Uterus (tissue), 4 donors: ENCODE measurements around the gene PLLP. TPM values are rescaled to one million over a fixed set of nuclear protein-coding genes. Genes with fewer than 3 reads are reported as not detected.

ENCODE experiments used
- DNase-seq, 2 donors: peaks; one replicate each; pipeline ENCODE4 v3.0.0-alpha.2; 2019 to 2020
- H3K27ac ChIP-seq, 2 donors: fragments of 200-600 bp; sonication (generic); 1 replicate in 1 of 2; 2 replicates in 1 of 2; pipeline ENCODE4 v1.5.1; 2016 to 2018
- H3K27me3 ChIP-seq, 2 donors: fragments of 200-600 bp; sonication (generic); one replicate each; pipeline ENCODE4 v1.5.1; 2018 to 2019; ENCODE audit warnings: control low read depth in 1 of 2
- H3K36me3 ChIP-seq, 2 donors: fragments of 200-600 bp; sonication (generic); one replicate each; pipeline ENCODE4 v1.5.1; 2019; ENCODE audit warnings: control low read depth in 1 of 2
- H3K4me1 ChIP-seq, 2 donors: fragments of 200-600 bp; sonication (generic); one replicate each; pipeline ENCODE4 v1.5.1; 2018 to 2019; ENCODE audit warnings: control low read depth in 1 of 2
- H3K4me3 ChIP-seq, 2 donors: fragments of 200-600 bp; sonication (generic); 1 replicate in 1 of 2; 2 replicates in 1 of 2; pipeline ENCODE4 v1.5.1; 2018 to 2019; ENCODE audit warnings: mild to moderate bottlenecking in 1 of 2
- H3K9me3 ChIP-seq, 2 donors: fragments of 200-600 bp; sonication (generic); one replicate each; pipeline ENCODE4 v1.5.1; 2019; ENCODE audit warnings: control low read depth in 1 of 2
- CTCF ChIP-seq, 4 experiments: fragments of 200-600 bp in 2 of 4; fragments of 450-650 bp in 2 of 4; sonication (generic) in 2 of 4; IDR thresholded peaks; one replicate each; pipeline ENCODE4 v1.5.1; 2016 to 2019; ENCODE audit warnings: antibody characterized with exemption in 4 of 4, mild to moderate bottlenecking in 2 of 4, moderate library complexity in 1 of 4
- POLR2A ChIP-seq, 2 donors: fragments of 450-650 bp; IDR thresholded peaks; one replicate each; pipeline ENCODE4 v1.6.1; 2016; ENCODE audit warnings: antibody characterized with exemption in 2 of 2, mild to moderate bottlenecking in 1 of 2, moderate library complexity in 1 of 2
- intact Hi-C: fragments of 100-400 bp; cut with DNase I; formaldehyde crosslinking; loops from one replicate; pipeline ENCODE4 v1.15.1; 2023; ENCODE audit warnings: low total_unique reads
- total RNA-seq, 4 donors: library from RNA; depleted of rRNA in 3 of 4; stranded (reverse); fragments of >200 nt in 3 of 4; gene quantifications; one replicate each; pipeline versions ENCODE4 v1.1.0 to v1.2.4, GENCODE V29; 2014 to 2023
- donor health status: DM: yes; HTN: yes; CAD: no.

PLLP gene
- total RNA-seq, 4 donors from 2014 or later, result 2.6 to 19.1 (median 6.2) TPM; not detected in 1

- H3K36me3 ChIP-seq, result no peaks in the 10 kb centered on the region
- no peaks in the 10 kb centered on the region for H3K27me3 ChIP-seq
- H3K27ac ChIP-seq, result peak overlapping the region; percentile 66 to 79
- TF ChIP-seq POLR2A (IDR thresholded peaks at IDR 0.05) (no peak), CTCF (IDR thresholded peaks at IDR 0.05) (no peak)
- no peak overlapping the region for H3K4me3 ChIP-seq
- peaks cover 5 to 9% of the 10 kb centered on the region in 2 donors for H3K4me1 ChIP-seq
- no peaks in the 10 kb centered on the region for H3K9me3 ChIP-seq
- peak in 1 of 2 donors; percentile 6 for DNase-seq
- intact Hi-C loops, result no loop called here
These were observed 18.8 kb upstream of the PLLP start for GRCh38 chr16:57303021-57303909.

GRCh38 chr16:57301126-57301817 lies 16.8 kb upstream of the PLLP start:
- peaks cover 5 to 9% of the 10 kb centered on the region in 2 donors for H3K4me1 ChIP-seq
- intact Hi-C loops, result loop anchor here (2.0 kb wide), 1 partner anchor 116 kb away; no protein-coding TSS in a partner anchor
- H3K4me3 ChIP-seq, result peak overlapping the region; percentile 30 to 41
- peak; percentile 39 to 53 for DNase-seq
- no peak for TF ChIP-seq CTCF (IDR thresholded peaks at IDR 0.05)
- H3K36me3 ChIP-seq, result no peaks in the 10 kb centered on the region
- no peaks in the 10 kb centered on the region for H3K9me3 ChIP-seq
- peak overlapping the region; percentile 29 to 39 for H3K27ac ChIP-seq
- H3K27me3 ChIP-seq, result no peaks in the 10 kb centered on the region

GRCh38 chr16:57300387-57301125 lies 16.1 kb upstream of the PLLP start:
- TF ChIP-seq CTCF (IDR thresholded peaks at IDR 0.05) (peak; percentile 94 to 100 (median 98)), POLR2A (IDR thresholded peaks at IDR 0.05) (peak; percentile 34 to 47)
- intact Hi-C loops, result loop anchor here (2.0 kb wide), 1 partner anchor 116 kb away; no protein-coding TSS in a partner anchor
- DNase-seq, result peak; percentile 99
- Histone ChIP-seq H3K4me1 (peaks cover 5 to 9% of the 10 kb centered on the region in 2 donors), H3K9me3 (no peaks in the 10 kb centered on the region), H3K4me3 (peak overlapping the region; percentile 41 to 47), H3K36me3 (no peaks in the 10 kb centered on the region), H3K27me3 (no peaks in the 10 kb centered on the region), H3K27ac (peak overlapping the region; percentile 92 to 97)

- Histone ChIP-seq H3K4me1 (peaks cover 5 to 9% of the 10 kb centered on the region in 2 donors), H3K4me3 (peak overlapping the region; percentile 41 to 47), H3K9me3 (no peaks in the 10 kb centered on the region), H3K27me3 (no peaks in the 10 kb centered on the region), H3K36me3 (no peaks in the 10 kb centered on the region), H3K27ac (peak overlapping the region; percentile 92 to 97)
- DNase-seq, result peak; percentile 91 to 94
- intact Hi-C loops, result loop anchor here (2.0 kb wide), 1 partner anchor 117 kb away; no protein-coding TSS in a partner anchor
- peak; percentile 32 to 38 for TF ChIP-seq POLR2A (IDR thresholded peaks at IDR 0.05)
- TF ChIP-seq CTCF (IDR thresholded peaks at IDR 0.05), result peak in 3 of 4 experiments; percentile 34 to 67 (median 54)
These were observed 15.4 kb upstream of the PLLP start for GRCh38 chr16:57299719-57300386.
